ENCODE measurements around the gene SLC24A4.

Gene SLC24A4

DNA sequence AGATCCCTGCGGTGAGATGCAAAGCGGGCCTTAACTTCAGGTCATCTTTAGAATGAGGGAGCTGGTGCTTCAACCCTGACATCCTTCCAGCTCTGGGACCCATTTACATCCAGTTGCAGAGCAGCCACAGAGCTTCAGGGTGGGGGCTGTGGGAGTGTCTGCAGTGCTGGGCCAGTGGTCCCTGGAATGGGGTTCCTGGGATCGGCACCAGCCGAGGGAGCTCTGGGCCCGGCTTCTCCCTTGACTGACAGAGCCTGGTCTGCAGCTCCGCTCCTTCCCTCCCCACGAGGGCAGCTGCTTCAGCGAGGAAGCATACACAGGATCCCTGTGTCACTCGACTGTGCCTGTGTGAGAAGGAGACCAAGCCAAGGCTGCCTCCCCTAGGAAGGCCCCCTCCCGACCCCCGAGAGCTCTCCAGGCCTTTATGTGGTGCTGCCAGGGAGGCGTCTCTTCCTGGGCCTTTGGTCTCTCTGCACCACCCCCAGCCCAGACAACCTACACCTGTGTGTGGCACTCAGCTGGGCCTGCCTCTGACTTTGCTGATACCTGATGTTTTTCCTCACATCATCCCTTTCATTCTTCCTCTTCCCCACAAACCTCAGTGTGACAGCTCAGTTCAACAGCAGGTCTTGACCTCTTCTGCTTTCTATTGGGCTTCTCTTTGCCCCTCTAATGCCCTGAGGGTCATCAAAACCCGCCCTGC, 142.5 kb downstream of the SLC24A4 start:
- no peaks in the 10 kb centered on the region for H4K20me1 ChIP-seq (ENCODE audit: low read depth, low read length)
- H3K9ac ChIP-seq (ENCODE audit: low read length), result no peak overlapping the region
- no peaks in the 10 kb centered on the region for H3K9me2 ChIP-seq (replicated peaks; ENCODE audit: insufficient read depth, low read length)
- no peak overlapping the region for H2AFZ ChIP-seq (ENCODE audit: low read depth, low read length, severe bottlenecking)
- H3F3A ChIP-seq (ENCODE audit: insufficient read depth), result no peaks in the 10 kb centered on the region
- no peak overlapping the region for H3K4me2 ChIP-seq (ENCODE audit: low read depth, low read length, poor library complexity, severe bottlenecking)
- H3K27me3 ChIP-seq (ENCODE audit: low read length), result no peaks in the 10 kb centered on the region
- H3K79me2 ChIP-seq (ENCODE audit: insufficient read depth, low read length), result no peaks in the 10 kb centered on the region
- no peaks in the 10 kb centered on the region for H3K36me3 ChIP-seq (ENCODE audit: low read length)
- no peak overlapping the region for H3K27ac ChIP-seq (ENCODE audit: low read depth, low read length)
- peaks cover 6% of the 10 kb centered on the region; the same call in 1 of the 2 replicates for H3K9me3 ChIP-seq (ENCODE audit: insufficient read depth, low read length)
- no peak overlapping the region for H3K4me3 ChIP-seq (ENCODE audit: insufficient read depth, low read length, poor library complexity, severe bottlenecking)
- TF ChIP-seq EZH2phosphoT487 (conservative IDR thresholded peaks at IDR 0.05; ENCODE audit: low read length), result no peak
- TF ChIP-seq, protein P1, sequence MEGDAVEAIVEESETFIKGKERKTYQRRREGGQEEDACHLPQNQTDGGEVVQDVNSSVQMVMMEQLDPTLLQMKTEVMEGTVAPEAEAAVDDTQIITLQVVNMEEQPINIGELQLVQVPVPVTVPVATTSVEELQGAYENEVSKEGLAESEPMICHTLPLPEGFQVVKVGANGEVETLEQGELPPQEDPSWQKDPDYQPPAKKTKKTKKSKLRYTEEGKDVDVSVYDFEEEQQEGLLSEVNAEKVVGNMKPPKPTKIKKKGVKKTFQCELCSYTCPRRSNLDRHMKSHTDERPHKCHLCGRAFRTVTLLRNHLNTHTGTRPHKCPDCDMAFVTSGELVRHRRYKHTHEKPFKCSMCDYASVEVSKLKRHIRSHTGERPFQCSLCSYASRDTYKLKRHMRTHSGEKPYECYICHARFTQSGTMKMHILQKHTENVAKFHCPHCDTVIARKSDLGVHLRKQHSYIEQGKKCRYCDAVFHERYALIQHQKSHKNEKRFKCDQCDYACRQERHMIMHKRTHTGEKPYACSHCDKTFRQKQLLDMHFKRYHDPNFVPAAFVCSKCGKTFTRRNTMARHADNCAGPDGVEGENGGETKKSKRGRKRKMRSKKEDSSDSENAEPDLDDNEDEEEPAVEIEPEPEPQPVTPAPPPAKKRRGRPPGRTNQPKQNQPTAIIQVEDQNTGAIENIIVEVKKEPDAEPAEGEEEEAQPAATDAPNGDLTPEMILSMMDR (IDR thresholded peaks at IDR 0.05; ENCODE audit: insufficient read depth, low read length, poor library complexity, severe bottlenecking), result no peak

DNA sequence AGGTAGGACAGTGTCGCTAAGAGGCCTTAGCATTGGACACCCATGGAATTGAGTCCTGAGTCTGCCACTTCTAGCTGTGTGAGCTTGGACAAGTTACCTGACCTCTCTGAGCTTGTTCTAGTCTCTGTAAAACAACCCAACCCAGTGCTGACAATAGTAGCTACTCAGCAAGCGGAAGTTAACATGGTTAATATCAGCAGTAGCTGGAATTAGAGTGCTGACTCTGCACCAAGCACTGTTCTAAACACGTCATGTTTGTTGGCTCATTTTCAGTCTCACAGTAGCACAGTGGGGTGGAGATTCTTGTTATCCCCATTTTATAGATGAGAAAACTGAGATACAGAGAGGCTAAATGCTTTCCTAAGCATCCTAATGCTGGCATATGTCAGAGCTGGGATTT, 143.1 kb downstream of the SLC24A4 start:
- H2AFZ ChIP-seq (ENCODE audit: low read depth, low read length, severe bottlenecking), result no peak overlapping the region
- peaks cover 6% of the 10 kb centered on the region; the same call in 1 of the 2 replicates for H3K9me3 ChIP-seq (ENCODE audit: insufficient read depth, low read length)
- no peak overlapping the region for H3K4me3 ChIP-seq (ENCODE audit: insufficient read depth, low read length, poor library complexity, severe bottlenecking)
- H3K36me3 ChIP-seq (ENCODE audit: low read length), result no peaks in the 10 kb centered on the region
- H3K27me3 ChIP-seq (ENCODE audit: low read length), result no peaks in the 10 kb centered on the region
- no peak overlapping the region for H3K9ac ChIP-seq (ENCODE audit: low read length)
- H3F3A ChIP-seq (ENCODE audit: insufficient read depth), result no peaks in the 10 kb centered on the region
- H3K9me2 ChIP-seq (replicated peaks; ENCODE audit: insufficient read depth, low read length), result no peaks in the 10 kb centered on the region
- no peak overlapping the region for H3K27ac ChIP-seq (ENCODE audit: low read depth, low read length)
- no peaks in the 10 kb centered on the region for H4K20me1 ChIP-seq (ENCODE audit: low read depth, low read length)
- no peak overlapping the region for H3K4me2 ChIP-seq (ENCODE audit: low read depth, low read length, poor library complexity, severe bottlenecking)
- no peaks in the 10 kb centered on the region for H3K79me2 ChIP-seq (ENCODE audit: insufficient read depth, low read length)
- TF ChIP-seq EZH2phosphoT487 (conservative IDR thresholded peaks at IDR 0.05; ENCODE audit: low read length), result no peak
- TF ChIP-seq, protein P1 (IDR thresholded peaks at IDR 0.05; ENCODE audit: insufficient read depth, low read length, poor library complexity, severe bottlenecking), result no peak

DNA sequence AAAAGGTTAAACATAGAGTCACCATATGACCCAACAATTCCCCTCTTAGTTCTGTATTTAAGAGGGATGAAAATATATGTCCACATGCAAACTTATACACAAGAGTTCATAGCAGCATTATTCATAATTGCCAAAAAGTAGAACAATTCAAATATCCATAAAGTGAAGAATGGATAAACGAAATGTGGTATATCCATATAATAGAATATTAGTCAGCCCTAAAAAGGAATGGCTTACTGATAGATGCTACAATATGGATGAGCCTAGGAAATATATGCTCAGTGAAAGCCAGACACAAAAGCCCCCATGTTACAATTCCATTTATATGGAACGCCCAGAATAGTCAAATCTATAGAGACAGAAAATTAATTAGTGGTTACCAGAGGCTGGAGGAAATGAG, 146.6 kb downstream of the SLC24A4 start:
- TF ChIP-seq EZH2phosphoT487 (conservative IDR thresholded peaks at IDR 0.05; ENCODE audit: low read length), result no peak
- TF ChIP-seq, protein P1 (IDR thresholded peaks at IDR 0.05; ENCODE audit: insufficient read depth, low read length, poor library complexity, severe bottlenecking), result no peak
- H3K79me2 ChIP-seq (ENCODE audit: insufficient read depth, low read length), result no peaks in the 10 kb centered on the region
- no peaks in the 10 kb centered on the region for H3F3A ChIP-seq (ENCODE audit: insufficient read depth)
- no peak overlapping the region for H3K9ac ChIP-seq (ENCODE audit: low read length)
- H3K4me2 ChIP-seq (ENCODE audit: low read depth, low read length, poor library complexity, severe bottlenecking), result no peak overlapping the region
- no peaks in the 10 kb centered on the region for H3K27me3 ChIP-seq (ENCODE audit: low read length)
- H4K20me1 ChIP-seq (ENCODE audit: low read depth, low read length), result no peaks in the 10 kb centered on the region
- no peaks in the 10 kb centered on the region for H3K9me2 ChIP-seq (replicated peaks; ENCODE audit: insufficient read depth, low read length)
- no peak overlapping the region for H2AFZ ChIP-seq (ENCODE audit: low read depth, low read length, severe bottlenecking)
- no peak overlapping the region for H3K4me3 ChIP-seq (ENCODE audit: insufficient read depth, low read length, poor library complexity, severe bottlenecking)
- peaks cover 6% of the 10 kb centered on the region; the same call in 1 of the 2 replicates for H3K9me3 ChIP-seq (ENCODE audit: insufficient read depth, low read length)
- H3K36me3 ChIP-seq (ENCODE audit: low read length), result no peaks in the 10 kb centered on the region
- H3K27ac ChIP-seq (ENCODE audit: low read depth, low read length), result no peak overlapping the region
